K562 (cell line): ENCODE measurements around the gene ARID3A. TPM values are rescaled to one million over a fixed set of nuclear protein-coding genes. Genes with fewer than 3 reads are reported as not detected.

Source experiments
- BCL6 ChIP-seq: fragments of 250-450 bp; sonication (Bioruptor Pico); IDR thresholded peaks from 2 replicates; pipeline ENCODE4 v1.4.0; 2020
- FIP1L1 ChIP-seq: fragments of 200-400 bp; formaldehyde crosslinking; IDR thresholded peaks from 2 replicates; pipeline ENCODE4 v1.6.1; 2018; ENCODE audit warnings: mild to moderate bottlenecking, low read depth, low read length; ENCODE audit not compliant: poor library complexity, severe bottlenecking
- HMG20B ChIP-seq: fragments of 250-450 bp; sonication (Bioruptor Pico); IDR thresholded peaks from 2 replicates; pipeline ENCODE4 v1.5.0; 2021; ENCODE audit warnings: mild to moderate bottlenecking
- MAFG ChIP-seq: fragments of 450-650 bp; conservative IDR thresholded peaks from 2 replicates; pipeline ENCODE4 v1.6.1; 2016; ENCODE audit warnings: missing genetic modification characterization, missing compliant biosample characterization
- MBD1 ChIP-seq: fragments of 250-450 bp; sonication (Bioruptor Pico); IDR thresholded peaks from 2 replicates; pipeline ENCODE4 v1.8.0; 2022; ENCODE audit warnings: inconsistent platforms
- MCM3 ChIP-seq: fragments of 450-650 bp; IDR thresholded peaks from 2 replicates; pipeline ENCODE4 v1.6.1; 2016
- NR2F6 ChIP-seq: fragments of 450-650 bp; formaldehyde crosslinking; IDR thresholded peaks from 2 replicates; pipeline ENCODE4 v1.4.0; 2020; ENCODE audit warnings: mild to moderate bottlenecking
- NR3C1 ChIP-seq: sonication (generic); formaldehyde crosslinking; IDR thresholded peaks from 2 replicates; pipeline ENCODE4 v1.8.1; 2022; ENCODE audit warnings: missing genetic modification reagents
- POLR3A ChIP-seq: IDR thresholded peaks from 2 replicates; pipeline ENCODE4 v1.6.1; 2011; ENCODE audit warnings: borderline replicate concordance, mild to moderate bottlenecking, moderate library complexity; ENCODE audit not compliant: insufficient read length, insufficient read depth; ENCODE audit errors: extremely low read depth
- SRF ChIP-seq, 2 experiments: fragments of 250-450, 450-650 bp in 1 of 2; sonication (Bioruptor Pico) in 1 of 2; sonication (generic) in 1 of 2; formaldehyde crosslinking; IDR thresholded peaks; 2 replicates each; pipeline versions ENCODE4 v1.5.0 to v1.5.1; 2020 to 2022; ENCODE audit warnings: mild to moderate bottlenecking in 1 of 2, missing genetic modification reagents in 1 of 2
- TRIM24 ChIP-seq, 2 experiments: fragments of 450-650 bp; IDR thresholded peaks; 2 replicates each; pipeline ENCODE4 v1.6.1; 2016
- ZNF124 ChIP-seq: sonication (generic); formaldehyde crosslinking; IDR thresholded peaks from 2 replicates; pipeline ENCODE4 v1.8.1; 2022; ENCODE audit warnings: missing genetic modification reagents
- ZNF324 ChIP-seq: fragments of 250-450 bp; sonication (Bioruptor Pico); IDR thresholded peaks from 2 replicates; pipeline ENCODE4 v1.4.0; 2020; ENCODE audit warnings: mild to moderate bottlenecking
- ZNF398 ChIP-seq: fragments of 250-450 bp; sonication (Bioruptor Pico); IDR thresholded peaks from 2 replicates; pipeline ENCODE4 v1.8.0; 2021; ENCODE audit warnings: moderate library complexity, mild to moderate bottlenecking, inconsistent platforms
- ZNF41 ChIP-seq: fragments of 250-450 bp; sonication (Bioruptor Pico); conservative IDR thresholded peaks from 2 replicates; pipeline ENCODE4 v1.4.0; 2020; ENCODE audit warnings: mild to moderate bottlenecking
- ZNF76 ChIP-seq: fragments of 250-450 bp; sonication (Bioruptor Pico); IDR thresholded peaks from 2 replicates; pipeline ENCODE4 v1.4.0; 2020; ENCODE audit warnings: mild to moderate bottlenecking, moderate library complexity, borderline replicate concordance
- polyA plus RNA-seq, 8 experiments: library from polyadenylated mRNA; depleted of rRNA in 4 of 8; stranded (reverse) in 5 of 8; unstranded in 3 of 8; fragments of >200 nt; fragmentation: Nextera tagmentation in 2 of 8; fragmentation: Illumina TruSeq in 1 of 8; extraction: Ambion mirVana in 2 of 8; extraction: Trizol in 1 of 8; gene quantifications; 2 replicates each; pipeline versions ENCODE4 v1.2.1 to v1.2.3, GENCODE V29; 2011 to 2014; ENCODE audit warnings: inconsistent platforms in 1 of 8, missing spikeins in 1 of 8
- total RNA-seq, 7 experiments: library from RNA; depleted of rRNA in 6 of 7; stranded (reverse); fragments of >200 nt in 6 of 7; fragmentation: Illumina TruSeq in 2 of 7; extraction: Trizol in 2 of 7; gene quantifications; 2 replicates each; pipeline versions ENCODE4 v1.2.1 to v1.2.3, GENCODE V29; 2011 to 2021; ENCODE audit warnings: low replicate concordance in 1 of 7
- TF ChIP-seq, protein P1 (sequence below): fragments of 250-450 bp; sonication (Bioruptor Pico); IDR thresholded peaks from 2 replicates; pipeline ENCODE4 v1.4.0; 2020; ENCODE audit warnings: borderline replicate concordance
- TF ChIP-seq, protein P2 (sequence below): fragments of 450-650 bp; conservative IDR thresholded peaks from 2 replicates; pipeline ENCODE4 v1.6.1; 2016; ENCODE audit warnings: missing genetic modification characterization, low read depth, mild to moderate bottlenecking, control low read depth, missing compliant biosample characterization
- TF ChIP-seq, protein P3 (sequence below): sonication (generic); formaldehyde crosslinking; IDR thresholded peaks from 2 replicates; pipeline ENCODE4 v1.8.0; 2022; ENCODE audit warnings: missing genetic modification reagents, mild to moderate bottlenecking, borderline replicate concordance

ARID3A gene
- total and polyA plus RNA-seq, 9 of the 15 experiments (the other 6 are each of a cell fraction or from before 2014, with no cell fraction given), result 1.4 to 118 (median 31.2) TPM

- TF ChIP-seq, protein P1, sequence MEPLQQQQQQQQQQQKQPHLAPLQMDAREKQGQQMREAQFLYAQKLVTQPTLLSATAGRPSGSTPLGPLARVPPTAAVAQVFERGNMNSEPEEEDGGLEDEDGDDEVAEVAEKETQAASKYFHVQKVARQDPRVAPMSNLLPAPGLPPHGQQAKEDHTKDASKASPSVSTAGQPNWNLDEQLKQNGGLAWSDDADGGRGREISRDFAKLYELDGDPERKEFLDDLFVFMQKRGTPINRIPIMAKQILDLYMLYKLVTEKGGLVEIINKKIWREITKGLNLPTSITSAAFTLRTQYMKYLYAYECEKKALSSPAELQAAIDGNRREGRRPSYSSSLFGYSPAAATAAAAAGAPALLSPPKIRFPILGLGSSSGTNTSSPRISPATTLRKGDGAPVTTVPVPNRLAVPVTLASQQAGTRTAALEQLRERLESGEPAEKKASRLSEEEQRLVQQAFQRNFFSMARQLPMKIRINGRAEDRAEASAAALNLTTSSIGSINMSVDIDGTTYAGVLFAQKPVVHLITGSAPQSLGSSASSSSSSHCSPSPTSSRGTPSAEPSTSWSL (CRISPR knock-in tag), result no peak
- TF ChIP-seq, protein P2, sequence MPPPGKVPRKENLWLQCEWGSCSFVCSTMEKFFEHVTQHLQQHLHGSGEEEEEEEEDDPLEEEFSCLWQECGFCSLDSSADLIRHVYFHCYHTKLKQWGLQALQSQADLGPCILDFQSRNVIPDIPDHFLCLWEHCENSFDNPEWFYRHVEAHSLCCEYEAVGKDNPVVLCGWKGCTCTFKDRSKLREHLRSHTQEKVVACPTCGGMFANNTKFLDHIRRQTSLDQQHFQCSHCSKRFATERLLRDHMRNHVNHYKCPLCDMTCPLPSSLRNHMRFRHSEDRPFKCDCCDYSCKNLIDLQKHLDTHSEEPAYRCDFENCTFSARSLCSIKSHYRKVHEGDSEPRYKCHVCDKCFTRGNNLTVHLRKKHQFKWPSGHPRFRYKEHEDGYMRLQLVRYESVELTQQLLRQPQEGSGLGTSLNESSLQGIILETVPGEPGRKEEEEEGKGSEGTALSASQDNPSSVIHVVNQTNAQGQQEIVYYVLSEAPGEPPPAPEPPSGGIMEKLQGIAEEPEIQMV (tag), result no peak
- TF ChIP-seq TRIM24 (IDR thresholded peaks at IDR 0.05) (peak; percentile 52 to 76; a peak in 3 of 4 replicates), ZNF41 (0 out of 2 replicates have a peak, but pooled peaks have one; percentile 16), FIP1L1 (no peak), BCL6 (CRISPR knock-in tag) (no peak), POLR3A (no peak), ZNF76 (CRISPR knock-in tag) (peak; percentile 75; the same call in 1 of the 2 replicates), NR3C1 (CRISPR knock-in tag) (no peak), MCM3 (no peak), ZNF124 (no peak), ZNF398 (CRISPR knock-in tag) (no peak), NR2F6 (no peak), SRF (CRISPR knock-in tag; IDR thresholded peaks at IDR 0.05) (peak in 1 of 2 experiments; percentile 89; a peak in 1 of 4 replicates), MAFG (tag) (0 out of 2 replicates have a peak, but pooled peaks have one; percentile 32), HMG20B (CRISPR knock-in tag) (no peak), ZNF324 (CRISPR knock-in tag) (no peak), MBD1 (no peak)
- TF ChIP-seq, protein P3, sequence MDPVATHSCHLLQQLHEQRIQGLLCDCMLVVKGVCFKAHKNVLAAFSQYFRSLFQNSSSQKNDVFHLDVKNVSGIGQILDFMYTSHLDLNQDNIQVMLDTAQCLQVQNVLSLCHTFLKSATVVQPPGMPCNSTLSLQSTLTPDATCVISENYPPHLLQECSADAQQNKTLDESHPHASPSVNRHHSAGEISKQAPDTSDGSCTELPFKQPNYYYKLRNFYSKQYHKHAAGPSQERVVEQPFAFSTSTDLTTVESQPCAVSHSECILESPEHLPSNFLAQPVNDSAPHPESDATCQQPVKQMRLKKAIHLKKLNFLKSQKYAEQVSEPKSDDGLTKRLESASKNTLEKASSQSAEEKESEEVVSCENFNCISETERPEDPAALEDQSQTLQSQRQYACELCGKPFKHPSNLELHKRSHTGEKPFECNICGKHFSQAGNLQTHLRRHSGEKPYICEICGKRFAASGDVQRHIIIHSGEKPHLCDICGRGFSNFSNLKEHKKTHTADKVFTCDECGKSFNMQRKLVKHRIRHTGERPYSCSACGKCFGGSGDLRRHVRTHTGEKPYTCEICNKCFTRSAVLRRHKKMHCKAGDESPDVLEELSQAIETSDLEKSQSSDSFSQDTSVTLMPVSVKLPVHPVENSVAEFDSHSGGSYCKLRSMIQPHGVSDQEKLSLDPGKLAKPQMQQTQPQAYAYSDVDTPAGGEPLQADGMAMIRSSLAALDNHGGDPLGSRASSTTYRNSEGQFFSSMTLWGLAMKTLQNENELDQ (CRISPR knock-in tag), result no peak
Observed at GRCh38 chr19:907183-907853, 18.5 kb upstream of the ARID3A start (continued).
